IMR-90 (cell line): ENCODE results near the gene SSBP2. TPM values are rescaled to one million over a fixed set of nuclear protein-coding genes. Genes with fewer than 3 reads are reported as not detected.
A peak's percentile ranks its signal among the peaks of the same experiment; 100 is the strongest.

Source experiments
- ATAC-seq: fragments of 200-7000 bp; cut with Tn5 transposase; 2 replicates; pipeline ENCODE4 v1.9.1; 2020; ENCODE audit warnings: low read depth, mild to moderate bottlenecking, moderate library complexity
- BruUV-seq: library from RNA; stranded (reverse); fragments of 400-500 nt; replicated peaks from 2 replicates; lab custom pipeline; 2021; lab: Mats Ljungman, UMichigan
- CTCF ChIA-PET: fragments of 300-600 bp; formaldehyde crosslinking; extraction: SDS; loops from one replicate; lab custom pipeline; 2021; ENCODE audit warnings: antibody characterized with exemption; lab: Yijun Ruan, JAX
- POLR2A ChIA-PET: fragments of 300-600 bp; sonication (Branson Sonifier 250); formaldehyde crosslinking; loops from one replicate; lab custom pipeline; 2022; ENCODE audit warnings: antibody characterized with exemption; ENCODE audit not compliant: unreplicated experiment; lab: Charles Lee
- DNase-seq: peaks from one replicate; pipeline ENCODE4 v3.0.0; 2013
- H2AFZ ChIP-seq: replicated peaks from 2 replicates; pipeline ENCODE3; 2013; ENCODE audit warnings: low read length, mild to moderate bottlenecking; ENCODE audit not compliant: poor library complexity
- H2AK5ac ChIP-seq: 2 replicates; pipeline ENCODE4 v1.6.1; 2013; ENCODE audit warnings: low read depth, low read length, inconsistent platforms
- H2AK9ac ChIP-seq: replicated peaks from 2 replicates; pipeline ENCODE3; 2013; ENCODE audit warnings: mild to moderate bottlenecking, low read depth, low read length, moderate library complexity; ENCODE audit not compliant: poor library complexity
- H2BK120ac ChIP-seq: 2 replicates; pipeline ENCODE4 v1.6.1; 2013; ENCODE audit warnings: low read depth, low read length, inconsistent platforms
- H2BK15ac ChIP-seq: 3 replicates; pipeline ENCODE4 v1.6.1; 2013; ENCODE audit warnings: low read depth, low read length, inconsistent platforms
- H2BK20ac ChIP-seq: 2 replicates; pipeline ENCODE4 v1.6.1; 2013; ENCODE audit warnings: low read depth, mild to moderate bottlenecking, inconsistent platforms, low read length, moderate library complexity
- H2BK5ac ChIP-seq: 2 replicates; pipeline ENCODE4 v1.6.1; 2013; ENCODE audit warnings: mild to moderate bottlenecking, low read depth, low read length, inconsistent platforms; ENCODE audit not compliant: poor library complexity, severe bottlenecking
- H3K14ac ChIP-seq: replicated peaks from 2 replicates; pipeline ENCODE4 v1.6.1; 2013; ENCODE audit warnings: low read depth, low read length, inconsistent platforms
- H3K18ac ChIP-seq: 2 replicates; pipeline ENCODE4 v1.6.1; 2013; ENCODE audit warnings: low read depth, low read length, control low read depth
- H3K23ac ChIP-seq: 2 replicates; pipeline ENCODE4 v1.6.1; 2013; ENCODE audit warnings: low read depth, low read length, inconsistent platforms
- H3K27ac ChIP-seq: 2 replicates; pipeline ENCODE4 v1.5.1; 2013; ENCODE audit warnings: mild to moderate bottlenecking, control low read depth, low read length; ENCODE audit not compliant: insufficient read depth
- H3K27me3 ChIP-seq: 2 replicates; pipeline ENCODE4 v1.6.1; 2013; ENCODE audit warnings: low read length; ENCODE audit not compliant: control insufficient read depth, insufficient read depth
- H3K36me3 ChIP-seq: 2 replicates; pipeline ENCODE4 v1.6.1; 2013; ENCODE audit warnings: low read length, mixed read lengths; ENCODE audit not compliant: control insufficient read depth, insufficient read depth
- H3K4ac ChIP-seq: 2 replicates; pipeline ENCODE4 v1.6.1; 2013; ENCODE audit warnings: low read depth, low read length, inconsistent platforms
- H3K4me1 ChIP-seq: 2 replicates; pipeline ENCODE4 v1.6.1; 2013; ENCODE audit warnings: low read length, mixed read lengths; ENCODE audit not compliant: control insufficient read depth, insufficient read depth
- H3K4me2 ChIP-seq: 2 replicates; pipeline ENCODE4 v1.6.1; 2013; ENCODE audit warnings: low read depth, mild to moderate bottlenecking, control low read depth, low read length, moderate library complexity
- H3K4me3 ChIP-seq: 2 replicates; pipeline ENCODE4 v1.5.1; 2013; ENCODE audit warnings: low read depth, mild to moderate bottlenecking, control low read depth, low read length, moderate library complexity; ENCODE audit not compliant: insufficient read depth
- H3K56ac ChIP-seq: 2 replicates; pipeline ENCODE4 v1.6.1; 2013; ENCODE audit warnings: low read length, inconsistent platforms; ENCODE audit not compliant: insufficient read depth; ENCODE audit errors: extremely low read depth
- H3K79me1 ChIP-seq, 2 experiments: 2 replicates each; pipeline ENCODE4 v1.6.1; 2013; ENCODE audit warnings: low read length in 2 of 2, inconsistent platforms in 1 of 2, low read depth in 1 of 2
- H3K9ac ChIP-seq: 2 replicates; pipeline ENCODE4 v1.6.1; 2013; ENCODE audit warnings: low read depth, low read length, control low read depth
- H3K9me1 ChIP-seq: 2 replicates; pipeline ENCODE4 v1.6.1; 2013; ENCODE audit warnings: low read length, inconsistent platforms; ENCODE audit not compliant: insufficient read depth
- H3K9me3 ChIP-seq: 2 replicates; pipeline ENCODE4 v1.6.1; 2013; ENCODE audit warnings: low read length; ENCODE audit not compliant: control insufficient read depth, insufficient read depth
- H4K20me1 ChIP-seq: 2 replicates; pipeline ENCODE4 v1.6.1; 2013; ENCODE audit warnings: low read length, inconsistent platforms; ENCODE audit not compliant: insufficient read depth
- H4K5ac ChIP-seq: 2 replicates; pipeline ENCODE4 v1.6.1; 2013; ENCODE audit warnings: mild to moderate bottlenecking, low read depth, low read length, control low read depth
- H4K8ac ChIP-seq, 2 experiments: 2 replicates each; pipeline ENCODE4 v1.6.1; 2013; ENCODE audit warnings: low read depth in 2 of 2, low read length in 2 of 2, control low read depth in 1 of 2, inconsistent platforms in 1 of 2
- H4K91ac ChIP-seq: 2 replicates; pipeline ENCODE4 v1.6.1; 2013; ENCODE audit warnings: low read depth, low read length, inconsistent platforms; ENCODE audit not compliant: insufficient read depth
- CEBPB ChIP-seq: IDR thresholded peaks from 2 replicates; pipeline ENCODE4 v1.6.1; 2012; ENCODE audit warnings: low read depth, low read length, improper control_type of control experiment
- FOS ChIP-seq: fragments of 150-350 bp; IDR thresholded peaks from 2 replicates; pipeline ENCODE4 v1.6.1; 2016; ENCODE audit warnings: low read depth, low read length
- POLR2A ChIP-seq: IDR thresholded peaks from 2 replicates; pipeline ENCODE4 v1.6.1; 2012; ENCODE audit warnings: mild to moderate bottlenecking, low read depth, low read length
- RCOR1 ChIP-seq: IDR thresholded peaks from 2 replicates; pipeline ENCODE4 v1.6.1; 2012; ENCODE audit warnings: mild to moderate bottlenecking, low read length, improper control_type of control experiment; ENCODE audit not compliant: insufficient replicate concordance
- WGBS, 2 experiments: methylation state at CpG; one replicate each; pipeline versions ENCODE4 v1.1.5 to v1.1.7; 2013; ENCODE audit warnings: missing lambda C conversion rate in 2 of 2; ENCODE audit not compliant: insufficient read length in 1 of 2; ENCODE audit errors: extremely low coverage in 2 of 2; 5-methylcytosine and 5-hydroxymethylcytosine counted together
- dilution Hi-C: fragments of 300-500 bp; cut with HindIII; formaldehyde crosslinking; loops from one replicate; pipeline ENCODE4 v1.14.3; 2018; ENCODE audit warnings: low sequenced_read_pairs; ENCODE audit not compliant: unreplicated experiment
- in situ Hi-C: fragments of 300-500 bp; cut with MboI; formaldehyde crosslinking; loops from 3 replicates; pipeline ENCODE4 v1.14.3; 2019; ENCODE audit warnings: low sequenced_read_pairs, inconsistent platforms, mixed read lengths
- intact Hi-C: fragments of 100-400 bp; cut with micrococcal nuclease; formaldehyde crosslinking; loops from 2 replicates; pipeline ENCODE4 v1.10.0; 2022
- polyA plus RNA-seq, 3 experiments: library from polyadenylated mRNA; depleted of rRNA; stranded (reverse); fragments of >200 nt; gene quantifications; 2 replicates each; pipeline ENCODE4 v1.2.3, GENCODE V29; 2012; ENCODE audit warnings: low replicate concordance in 1 of 3
- total RNA-seq: library from RNA; depleted of rRNA; stranded (reverse); fragments of >200 nt; gene quantifications from 2 replicates; pipeline ENCODE4 v1.2.3, GENCODE V29; 2012

The SSBP2 gene
- total and polyA plus RNA-seq, 2 of the 4 experiments (the other 2 are of a cell fraction): 38.4 to 42.7 TPM

GRCh38 chr5:81393783-81394718, 356.8 kb downstream of the SSBP2 start, which contains the start of gene ACOT12:
TSS of gene ACOT12 (minus strand) at chr5:81394134. CDS start at chr5:81394114, 20 bp downstream.
- no peak within 1 kb of the TSS for H2AK9ac ChIP-seq
- no peak within 1 kb of the TSS for H3K4ac ChIP-seq
- H3K9me1 ChIP-seq: no peaks in the 10 kb centered on the region
- no peak within 1 kb of the TSS for H2BK20ac ChIP-seq
- H2BK120ac ChIP-seq: peak within 1 kb of the TSS; percentile 30; the same call in 1 of the 2 replicates
- H4K20me1 ChIP-seq: no peaks in the 10 kb centered on the region
- DNase-seq: peak; percentile 20
- H3K9me3 ChIP-seq: peaks cover 3% of the 10 kb centered on the region
- no peak within 1 kb of the TSS for H3K9ac ChIP-seq
- no peaks in the 10 kb centered on the region for H3K36me3 ChIP-seq
- no peak within 1 kb of the TSS for H2AK5ac ChIP-seq
- CTCF ChIA-PET: interaction anchor here (0.5 to 1.3 kb wide), 4 partner anchors 9 to 925 kb away, joined by 3 to 4 read pairs (median 4); no protein-coding TSS in a partner anchor
- H4K91ac ChIP-seq: no peak within 1 kb of the TSS
- H3K18ac ChIP-seq: no peak within 1 kb of the TSS
- 9% methylated on average over 23 of the region's 77 CpGs; no CpG with 5 or more reads in 1 of the 2 experiments for WGBS, 2 experiments
- ATAC-seq: peak; percentile 80
- H3K4me2 ChIP-seq: peak within 1 kb of the TSS; percentile 40
- no peak within 1 kb of the TSS for H3K27ac ChIP-seq
- H2AFZ ChIP-seq: peak within 1 kb of the TSS; percentile 81
- H3K4me3 ChIP-seq: peak within 1 kb of the TSS; percentile 37
- dilution Hi-C loops: no loop called here
- no peaks in the 10 kb centered on the region for H3K79me1 ChIP-seq
- H3K4me1 ChIP-seq: no peaks in the 10 kb centered on the region
- POLR2A ChIA-PET: no interaction called here
- no TSS peak for BruUV-seq
- in situ Hi-C loops: no loop called here
- H4K8ac ChIP-seq: peak within 1 kb of the TSS in 1 of 2 experiments; percentile 2; a peak in 1 of 4 replicates
- intact Hi-C loops: no loop called here
- peak within 1 kb of the TSS; percentile 72 for H3K23ac ChIP-seq
- H3K56ac ChIP-seq: no peak within 1 kb of the TSS
- H3K27me3 ChIP-seq: no peaks in the 10 kb centered on the region
- TF ChIP-seq POLR2A (no peak), RCOR1 (no peak), FOS (no peak), CEBPB (peak; percentile 45; the same call in 1 of the 2 replicates)
- no peak within 1 kb of the TSS for H4K5ac ChIP-seq
- H2BK15ac ChIP-seq: no peak within 1 kb of the TSS
- no peak within 1 kb of the TSS for H2BK5ac ChIP-seq
- no peak within 1 kb of the TSS for H3K14ac ChIP-seq
